OCI-LY3 (cell line): ENCODE measurements around the gene USP7.

Experiments used
- H2AFZ ChIP-seq: fragments of 200-600, 300-600 bp; shearing (Covaris generic); 2 replicates; pipeline ENCODE4 v1.6.0; 2014; ENCODE audit warnings: antibody characterized with exemption, low read depth, low read length
- H3K27ac ChIP-seq: fragments of 200-600, 300-600 bp; sonication (generic); 2 replicates; pipeline ENCODE4 v1.5.1; 2014; ENCODE audit warnings: mild to moderate bottlenecking, low read length, moderate library complexity, mixed read lengths
- H3K27me3 ChIP-seq: fragments of 200-600, 300-600 bp; sonication (generic); 2 replicates; pipeline ENCODE4 v1.6.1; 2014; ENCODE audit warnings: low read depth, low read length, mixed read lengths
- H3K36me3 ChIP-seq: fragments of 200-600, 300-600 bp; sonication (generic); replicated peaks from 2 replicates; pipeline ENCODE3; 2014; ENCODE audit warnings: low read depth, low read length, mixed read lengths
- H3K4me1 ChIP-seq: fragments of 300-600, 200-600 bp; sonication (generic); 2 replicates; pipeline ENCODE4 v1.6.1; 2014; ENCODE audit warnings: low read length, mixed read lengths
- H3K4me2 ChIP-seq: fragments of 200-600, 300-600 bp; sonication (generic); 2 replicates; pipeline ENCODE4 v1.6.1; 2014; ENCODE audit warnings: low read length, mixed read lengths
- H3K4me3 ChIP-seq: fragments of 300-600, 200-600 bp; sonication (generic); 2 replicates; pipeline ENCODE4 v1.5.1; 2014; ENCODE audit warnings: antibody characterized with exemption, mild to moderate bottlenecking, low read length, moderate library complexity
- H3K79me2 ChIP-seq: fragments of 300-600, 200-600 bp; shearing (Covaris generic); 2 replicates; pipeline ENCODE4 v1.6.1; 2014; ENCODE audit warnings: mild to moderate bottlenecking, low read length, mixed read lengths
- H3K9ac ChIP-seq: fragments of 300-600, 200-600 bp; shearing (Covaris generic); 2 replicates; pipeline ENCODE4 v1.6.0; 2014; ENCODE audit warnings: mild to moderate bottlenecking, low read length, moderate library complexity
- H3K9me3 ChIP-seq: fragments of 200-600, 300-600 bp; shearing (Covaris generic); 2 replicates; pipeline ENCODE4 v1.6.1; 2014; ENCODE audit warnings: low read length, mixed read lengths; ENCODE audit not compliant: insufficient read depth
- H4K20me1 ChIP-seq: fragments of 200-600, 300-600 bp; sonication (generic); 2 replicates; pipeline ENCODE4 v1.6.1; 2016; ENCODE audit warnings: low read length, mixed read lengths; ENCODE audit not compliant: insufficient read depth
- EZH2phosphoT487 ChIP-seq: fragments of 200-600 bp; shearing (Covaris generic); IDR thresholded peaks from 2 replicates; pipeline ENCODE4 v1.6.1; 2018; ENCODE audit warnings: antibody characterized with exemption, mixed run types, low read depth
- TF ChIP-seq, protein P1 (sequence below): fragments of 200-600, 300-600 bp; sonication (generic); IDR thresholded peaks from 2 replicates; pipeline ENCODE4 v1.5.1; 2014; ENCODE audit warnings: antibody characterized with exemption, low read length, low read depth

Gene USP7

GRCh38 chr16:8905168-8905762, 58.4 kb downstream of the USP7 start:
- TF ChIP-seq EZH2phosphoT487, result no peak
- TF ChIP-seq, protein P1, sequence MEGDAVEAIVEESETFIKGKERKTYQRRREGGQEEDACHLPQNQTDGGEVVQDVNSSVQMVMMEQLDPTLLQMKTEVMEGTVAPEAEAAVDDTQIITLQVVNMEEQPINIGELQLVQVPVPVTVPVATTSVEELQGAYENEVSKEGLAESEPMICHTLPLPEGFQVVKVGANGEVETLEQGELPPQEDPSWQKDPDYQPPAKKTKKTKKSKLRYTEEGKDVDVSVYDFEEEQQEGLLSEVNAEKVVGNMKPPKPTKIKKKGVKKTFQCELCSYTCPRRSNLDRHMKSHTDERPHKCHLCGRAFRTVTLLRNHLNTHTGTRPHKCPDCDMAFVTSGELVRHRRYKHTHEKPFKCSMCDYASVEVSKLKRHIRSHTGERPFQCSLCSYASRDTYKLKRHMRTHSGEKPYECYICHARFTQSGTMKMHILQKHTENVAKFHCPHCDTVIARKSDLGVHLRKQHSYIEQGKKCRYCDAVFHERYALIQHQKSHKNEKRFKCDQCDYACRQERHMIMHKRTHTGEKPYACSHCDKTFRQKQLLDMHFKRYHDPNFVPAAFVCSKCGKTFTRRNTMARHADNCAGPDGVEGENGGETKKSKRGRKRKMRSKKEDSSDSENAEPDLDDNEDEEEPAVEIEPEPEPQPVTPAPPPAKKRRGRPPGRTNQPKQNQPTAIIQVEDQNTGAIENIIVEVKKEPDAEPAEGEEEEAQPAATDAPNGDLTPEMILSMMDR, result peak; percentile 50
- H3K36me3 ChIP-seq, result peaks cover 73% of the 10 kb centered on the region
- H3K4me3 ChIP-seq, result no peak overlapping the region
- no peak overlapping the region for H3K4me2 ChIP-seq
- no peak overlapping the region for H3K9ac ChIP-seq
- no peaks in the 10 kb centered on the region for H3K79me2 ChIP-seq
- H3K9me3 ChIP-seq, result no peaks in the 10 kb centered on the region
- no peak overlapping the region for H2AFZ ChIP-seq
- H3K27me3 ChIP-seq, result no peaks in the 10 kb centered on the region
- H3K4me1 ChIP-seq, result 0 out of 2 replicates have a peak, but pooled peaks cover 2% of the 10 kb centered on the region
- H4K20me1 ChIP-seq, result peaks cover 3% of the 10 kb centered on the region; the same call in 1 of the 2 replicates
- H3K27ac ChIP-seq, result no peak overlapping the region

DNA sequence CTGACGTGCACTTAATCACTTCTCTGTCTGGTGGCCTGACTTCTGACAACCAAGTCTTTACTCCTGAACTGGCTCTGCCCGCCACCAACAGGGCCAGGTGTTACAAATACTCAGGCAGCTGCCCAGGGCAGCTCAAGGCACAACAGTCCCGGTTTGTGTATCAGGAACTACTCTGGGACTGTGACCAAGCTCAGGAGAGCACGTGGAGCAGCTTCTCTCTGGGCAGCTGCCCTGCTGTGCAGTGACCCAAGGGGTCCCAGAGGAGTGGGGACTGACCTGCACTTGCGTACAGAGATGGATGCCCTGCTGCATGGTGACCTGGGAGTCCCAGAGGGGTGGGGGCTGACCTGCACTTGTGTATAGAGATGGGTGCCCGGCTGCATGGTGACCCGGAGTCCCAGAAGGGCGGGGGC, 59.7 kb downstream of the USP7 start:
- H3K36me3 ChIP-seq, result peaks cover 81% of the 10 kb centered on the region
- no peak overlapping the region for H3K27ac ChIP-seq
- no peaks in the 10 kb centered on the region for H3K27me3 ChIP-seq
- TF ChIP-seq, protein P1, result no peak
- TF ChIP-seq EZH2phosphoT487, result no peak
- H3K4me3 ChIP-seq, result no peak overlapping the region
- no peaks in the 10 kb centered on the region for H3K9me3 ChIP-seq
- H3K4me2 ChIP-seq, result no peak overlapping the region
- no peak overlapping the region for H3K9ac ChIP-seq
- H2AFZ ChIP-seq, result no peak overlapping the region
- H3K4me1 ChIP-seq, result 0 out of 2 replicates have a peak, but pooled peaks cover 4% of the 10 kb centered on the region
- peaks cover 2% of the 10 kb centered on the region; the same call in 1 of the 2 replicates for H4K20me1 ChIP-seq
- H3K79me2 ChIP-seq, result no peaks in the 10 kb centered on the region

GRCh38 chr16:8903004-8903403, 60.7 kb downstream of the USP7 start:
- no peak overlapping the region for H3K4me2 ChIP-seq
- no peak overlapping the region for H3K9ac ChIP-seq
- H3K4me1 ChIP-seq, result 0 out of 2 replicates have a peak, but pooled peaks cover 4% of the 10 kb centered on the region
- no peak overlapping the region for H3K27ac ChIP-seq
- no peak for TF ChIP-seq EZH2phosphoT487
- TF ChIP-seq, protein P1, result no peak
- H3K27me3 ChIP-seq, result no peaks in the 10 kb centered on the region
- no peaks in the 10 kb centered on the region for H4K20me1 ChIP-seq
- H2AFZ ChIP-seq, result no peak overlapping the region
- peaks cover 82% of the 10 kb centered on the region for H3K36me3 ChIP-seq
- no peaks in the 10 kb centered on the region for H3K9me3 ChIP-seq
- H3K79me2 ChIP-seq, result no peaks in the 10 kb centered on the region
- H3K4me3 ChIP-seq, result no peak overlapping the region

GRCh38 chr16:8901320-8901861, 62.3 kb downstream of the USP7 start:
- H3K4me1 ChIP-seq, result 0 out of 2 replicates have a peak, but pooled peaks cover 4% of the 10 kb centered on the region
- no peaks in the 10 kb centered on the region for H3K27me3 ChIP-seq
- no peak overlapping the region for H3K4me3 ChIP-seq
- no peak overlapping the region for H3K27ac ChIP-seq
- H3K4me2 ChIP-seq, result no peak overlapping the region
- TF ChIP-seq EZH2phosphoT487, result no peak
- TF ChIP-seq, protein P1, result no peak
- no peaks in the 10 kb centered on the region for H4K20me1 ChIP-seq
- H3K9me3 ChIP-seq, result no peaks in the 10 kb centered on the region
- no peak overlapping the region for H2AFZ ChIP-seq
- no peak overlapping the region for H3K9ac ChIP-seq
- no peaks in the 10 kb centered on the region for H3K79me2 ChIP-seq
- peaks cover 80% of the 10 kb centered on the region for H3K36me3 ChIP-seq
